ENCODE results near the gene RTKN2.

RTKN2 gene

GRCh38 chr10:62170732-62171131 lies 97.9 kb downstream of the RTKN2 start:
- DNase-seq = no peak

GRCh38 chr10:62166331-62167131 lies 102.1 kb downstream of the RTKN2 start:
- no peak for DNase-seq

GRCh38 chr10:62165803-62166202 lies 102.8 kb downstream of the RTKN2 start:
- no peak for DNase-seq

GRCh38 chr10:62163024-62163423 lies 105.6 kb downstream of the RTKN2 start:
- DNase-seq = no peak

GRCh38 chr10:62162261-62162981 lies 106.2 kb downstream of the RTKN2 start:
- DNase-seq = no peak

- DNase-seq = no peak
These were observed 109.3 kb downstream of the RTKN2 start for GRCh38 chr10:62159351-62159750.

GRCh38 chr10:62157601-62158000 lies 111.0 kb downstream of the RTKN2 start:
- no peak for DNase-seq

GRCh38 chr10:62155054-62155680 lies 113.5 kb downstream of the RTKN2 start:
- no peak for DNase-seq

GRCh38 chr10:62154231-62154630 lies 114.4 kb downstream of the RTKN2 start:
- DNase-seq = no peak

- DNase-seq = no peak
These were observed 115.5 kb downstream of the RTKN2 start for GRCh38 chr10:62153191-62153590.

GRCh38 chr10:62149621-62150020 lies 119.0 kb downstream of the RTKN2 start:
- DNase-seq = no peak

GRCh38 chr10:62148155-62148554 lies 120.5 kb downstream of the RTKN2 start:
- no peak for DNase-seq

- no peak for DNase-seq
These were observed 121.2 kb downstream of the RTKN2 start for GRCh38 chr10:62147425-62147824.

GRCh38 chr10:62136931-62137330 lies 131.7 kb downstream of the RTKN2 start:
- DNase-seq = no peak

GRCh38 chr10:62133618-62134017 lies 135.0 kb downstream of the RTKN2 start:
- no peak for DNase-seq

Data from CD4-positive, alpha-beta T cell treated with Interleukin-4 for 4 hours (primary cell).